Activated T-cell treated with anti-CD3 and anti-CD28 coated beads, Interleukin-2, amount 50 U/mL, for 24 hours (primary cell): ENCODE results near the gene FANCI.
A peak's percentile ranks its signal among the peaks of the same experiment; 100 is the strongest.

ENCODE experiments used
- DNase-seq: peaks from one replicate; pipeline ENCODE4 v3.0.0-alpha.2; 2020
- H3K27ac Mint-ChIP-seq: 2 replicates; pipeline ENCODE4 v1.8.0; 2020; ENCODE audit warnings: mild to moderate bottlenecking, mixed read lengths
- H3K27me3 Mint-ChIP-seq: 2 replicates; pipeline ENCODE4 v1.8.0; 2020; ENCODE audit warnings: mixed read lengths
- H3K36me3 Mint-ChIP-seq: 2 replicates; pipeline ENCODE4 v1.8.0; 2020; ENCODE audit warnings: low read depth, mixed read lengths
- H3K4me1 Mint-ChIP-seq: 2 replicates; pipeline ENCODE4 v1.8.0; 2020; ENCODE audit warnings: low read depth, mixed read lengths
- H3K4me3 Mint-ChIP-seq: 2 replicates; pipeline ENCODE4 v1.8.0; 2020; ENCODE audit warnings: mild to moderate bottlenecking, moderate library complexity, mixed read lengths
- H3K9me3 Mint-ChIP-seq: 2 replicates; pipeline ENCODE4 v1.8.0; 2020; ENCODE audit warnings: mixed read lengths

FANCI gene

DNA sequence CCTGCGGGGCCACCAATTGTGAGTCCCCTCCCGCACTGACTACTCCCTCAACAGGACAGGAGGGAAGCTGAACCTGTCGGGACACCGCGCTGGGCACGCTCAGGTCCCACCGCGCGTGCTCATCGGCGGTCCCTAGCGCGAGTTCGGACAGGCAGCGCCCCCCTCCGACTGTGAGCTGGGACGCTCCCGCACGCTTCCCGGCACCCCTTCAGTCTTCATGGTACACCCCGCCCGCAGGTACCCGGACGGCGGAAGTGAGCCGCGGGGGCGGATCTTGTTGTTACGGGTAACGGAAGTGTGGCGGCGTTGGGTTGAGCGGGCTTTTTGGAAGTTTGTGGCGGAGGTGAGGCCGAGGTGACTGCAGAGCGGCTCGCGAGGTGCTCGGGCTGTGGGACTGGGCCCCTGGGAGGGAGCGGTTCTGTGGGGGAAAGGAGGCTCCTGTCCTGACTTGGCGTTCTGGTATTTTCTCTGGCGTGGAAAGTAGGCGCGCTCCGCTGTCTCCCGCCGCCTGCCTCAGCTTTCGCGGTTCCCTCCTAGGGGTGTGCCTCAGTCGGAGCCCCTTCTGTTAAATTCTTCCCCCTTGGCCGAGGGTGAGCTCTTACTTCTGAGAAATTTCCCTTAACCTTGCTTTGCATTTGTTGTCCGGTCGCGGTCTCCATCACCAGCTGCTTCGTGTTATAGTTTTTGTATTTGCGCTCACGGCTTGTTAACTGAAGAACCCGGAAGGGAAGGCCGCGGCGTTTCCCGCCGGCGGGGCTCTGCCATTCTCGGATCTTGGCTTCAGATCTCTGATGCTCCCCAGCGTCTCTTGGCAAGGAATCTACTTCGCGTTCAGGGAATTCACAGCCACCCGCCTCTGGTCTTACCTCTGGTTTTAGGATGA lies at the start of gene FANCI:
FANCI (plus strand) TSS at position 289 of the 883 bp plus-strand sequence. CDS start 3,669 bp downstream, outside the sequence.
- Mint-ChIP-seq H3K9me3 (no peaks in the 10 kb centered on the region), H3K4me1 (peaks cover 34% of the 10 kb centered on the region), H3K36me3 (peaks cover 49% of the 10 kb centered on the region), H3K27ac (peak within 1 kb of the TSS; percentile 96), H3K4me3 (peak within 1 kb of the TSS; percentile 92), H3K27me3 (no peaks in the 10 kb centered on the region)
- DNase-seq, result peak; percentile 99

DNA sequence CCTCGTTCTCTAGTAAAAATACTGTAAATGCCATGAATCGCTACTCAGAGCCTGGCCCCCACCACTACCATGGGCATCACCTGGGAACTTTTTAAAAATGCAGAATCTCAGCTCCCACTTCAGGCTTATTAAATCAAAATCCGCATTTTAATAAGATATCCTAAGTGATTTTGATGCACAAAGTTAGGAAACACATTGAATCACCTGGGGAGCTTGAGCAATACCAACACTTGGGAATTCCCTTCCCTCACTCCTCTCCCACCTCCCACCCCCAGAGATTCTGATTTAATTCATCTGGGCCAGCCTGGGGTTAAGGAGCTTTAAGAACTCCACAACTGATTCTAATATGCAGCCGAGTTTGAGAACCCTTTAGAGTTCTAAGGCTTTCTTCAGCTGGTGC lies 49.2 kb upstream of the FANCI start:
- H3K36me3 Mint-ChIP-seq, result peaks cover 89% of the 10 kb centered on the region
- H3K27me3 Mint-ChIP-seq, result no peaks in the 10 kb centered on the region
- H3K4me1 Mint-ChIP-seq, result peaks cover 31% of the 10 kb centered on the region
- H3K27ac Mint-ChIP-seq, result no peak overlapping the region
- no peak for DNase-seq
- H3K9me3 Mint-ChIP-seq, result no peaks in the 10 kb centered on the region
- no peak overlapping the region for H3K4me3 Mint-ChIP-seq

DNA sequence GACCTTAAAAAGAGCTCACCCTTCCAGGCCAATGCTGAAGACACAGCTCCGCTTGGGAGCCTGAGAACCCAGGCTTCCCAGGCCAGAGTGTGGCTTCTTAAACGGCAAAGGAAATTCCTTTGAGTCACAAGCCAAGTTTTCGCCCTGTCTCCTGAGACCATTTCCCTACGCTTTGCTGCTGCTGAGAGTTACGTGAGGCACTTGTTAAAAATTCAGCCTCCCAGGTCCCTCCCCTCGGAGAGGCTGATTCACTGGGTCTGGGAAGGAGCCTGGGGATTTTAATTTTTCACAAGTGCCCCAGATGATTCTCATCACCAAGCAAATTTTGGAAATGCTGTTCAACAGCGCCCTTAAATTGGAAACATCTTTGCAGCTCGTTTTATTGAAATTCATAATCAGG lies 47.9 kb upstream of the FANCI start:
- Mint-ChIP-seq H3K4me3 (no peak overlapping the region), H3K27me3 (no peaks in the 10 kb centered on the region), H3K9me3 (no peaks in the 10 kb centered on the region), H3K27ac (peak overlapping the region; percentile 50), H3K36me3 (peaks cover 87% of the 10 kb centered on the region), H3K4me1 (peaks cover 31% of the 10 kb centered on the region)
- peak; percentile 9 for DNase-seq

DNA sequence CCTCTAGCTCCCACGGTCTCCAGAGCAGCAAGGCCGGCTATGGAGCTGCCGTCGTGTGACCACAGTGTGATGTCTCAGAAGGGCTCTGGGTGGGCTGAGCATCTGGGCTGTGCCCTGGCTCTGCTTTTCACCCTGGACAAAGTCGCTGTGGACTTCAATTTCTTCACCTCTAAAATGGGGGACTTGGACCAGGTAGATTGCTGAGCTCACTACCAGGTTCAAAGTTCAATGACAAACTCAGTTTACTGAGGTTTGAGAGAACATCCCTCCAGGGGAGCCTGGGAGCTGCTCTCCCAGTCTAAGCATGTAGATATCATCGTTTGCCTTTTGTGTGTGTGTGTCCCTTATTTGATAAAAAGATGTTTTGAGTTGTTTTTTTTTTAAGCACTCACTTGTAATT lies 47.5 kb upstream of the FANCI start:
- Mint-ChIP-seq H3K27ac (peak overlapping the region; percentile 50), H3K4me1 (peaks cover 31% of the 10 kb centered on the region), H3K36me3 (peaks cover 87% of the 10 kb centered on the region)

DNA sequence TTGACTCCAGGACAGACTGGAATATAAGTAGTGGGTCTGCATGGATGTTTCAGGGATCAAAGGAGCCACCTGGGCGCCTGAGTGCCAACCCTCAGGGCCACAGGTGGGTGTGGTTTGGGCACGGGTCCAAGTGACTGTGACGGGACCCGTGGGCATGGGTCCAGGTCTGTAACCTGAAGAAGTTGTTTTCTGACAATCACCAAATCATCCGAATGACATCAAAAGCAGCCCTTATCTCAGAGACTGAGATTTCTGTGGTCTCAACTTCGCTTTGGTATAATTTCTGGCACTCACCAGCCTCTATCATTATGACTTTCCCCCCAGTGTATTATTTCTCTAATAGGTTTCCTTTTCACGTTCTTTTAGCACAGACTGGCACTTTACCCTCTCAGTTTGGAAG lies 46.8 kb upstream of the FANCI start:
- DNase-seq, result peak; percentile 53
- no peaks in the 10 kb centered on the region for H3K27me3 Mint-ChIP-seq
- H3K27ac Mint-ChIP-seq, result peak overlapping the region; percentile 83
- H3K36me3 Mint-ChIP-seq, result peaks cover 87% of the 10 kb centered on the region
- no peaks in the 10 kb centered on the region for H3K9me3 Mint-ChIP-seq
- H3K4me3 Mint-ChIP-seq, result peak overlapping the region; percentile 4
- H3K4me1 Mint-ChIP-seq, result peaks cover 33% of the 10 kb centered on the region

More for the DNA sequence above, 47.5 kb upstream of the FANCI start:
- H3K4me3 Mint-ChIP-seq, result no peak overlapping the region
- DNase-seq, result no peak
- no peaks in the 10 kb centered on the region for H3K27me3 Mint-ChIP-seq
- no peaks in the 10 kb centered on the region for H3K9me3 Mint-ChIP-seq

DNA sequence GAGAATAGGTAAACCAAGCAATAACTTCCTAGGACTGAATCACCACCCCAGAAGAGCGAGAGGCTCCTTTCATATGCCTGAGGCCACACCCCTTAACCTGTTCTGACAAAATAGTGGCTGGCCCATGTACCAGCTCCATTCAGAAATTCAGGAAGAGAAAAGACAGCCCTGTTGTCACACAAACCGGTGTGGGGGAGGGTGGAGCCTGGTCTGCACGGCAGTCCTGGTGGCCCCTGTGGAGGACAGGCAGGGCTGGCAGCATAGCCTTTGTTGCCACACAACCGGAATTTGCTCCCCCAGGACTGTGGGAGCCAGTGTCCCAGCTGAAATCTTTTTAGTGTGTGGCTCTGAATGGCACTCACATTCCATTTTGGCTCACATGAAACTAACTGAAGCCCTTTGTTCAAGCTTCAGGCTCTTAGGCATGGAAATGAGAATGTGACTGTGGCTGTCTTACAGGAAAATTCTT lies 46.2 kb upstream of the FANCI start:
- H3K4me3 Mint-ChIP-seq, result peak overlapping the region; percentile 4
- peaks cover 36% of the 10 kb centered on the region for H3K4me1 Mint-ChIP-seq
- no peak for DNase-seq
- H3K27me3 Mint-ChIP-seq, result no peaks in the 10 kb centered on the region
- H3K36me3 Mint-ChIP-seq, result peaks cover 85% of the 10 kb centered on the region
- no peaks in the 10 kb centered on the region for H3K9me3 Mint-ChIP-seq
- peak overlapping the region; percentile 83 for H3K27ac Mint-ChIP-seq

DNA sequence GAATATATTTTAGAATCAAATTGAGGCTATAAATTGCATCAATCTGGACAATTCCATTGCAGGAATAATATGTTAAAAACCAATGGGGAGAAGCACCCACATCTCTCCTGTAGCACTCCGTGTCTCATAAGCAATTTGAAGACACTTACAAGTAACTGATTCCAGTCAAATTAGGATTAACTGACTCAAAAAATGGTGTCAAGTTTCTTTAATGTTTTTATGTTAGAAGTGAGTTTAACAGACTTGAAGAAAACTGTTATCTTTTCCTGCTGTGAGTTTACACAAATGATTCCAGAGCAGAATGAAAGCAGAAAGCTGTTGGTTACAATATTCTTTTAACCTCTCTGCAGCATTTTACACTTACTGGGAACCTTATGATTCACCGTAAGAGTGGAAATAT lies 45.6 kb upstream of the FANCI start:
- no peak for DNase-seq
- H3K9me3 Mint-ChIP-seq, result no peaks in the 10 kb centered on the region
- peaks cover 78% of the 10 kb centered on the region for H3K36me3 Mint-ChIP-seq
- H3K4me3 Mint-ChIP-seq, result no peak overlapping the region
- H3K27ac Mint-ChIP-seq, result peak overlapping the region; percentile 83
- peaks cover 35% of the 10 kb centered on the region for H3K4me1 Mint-ChIP-seq
- no peaks in the 10 kb centered on the region for H3K27me3 Mint-ChIP-seq

DNA sequence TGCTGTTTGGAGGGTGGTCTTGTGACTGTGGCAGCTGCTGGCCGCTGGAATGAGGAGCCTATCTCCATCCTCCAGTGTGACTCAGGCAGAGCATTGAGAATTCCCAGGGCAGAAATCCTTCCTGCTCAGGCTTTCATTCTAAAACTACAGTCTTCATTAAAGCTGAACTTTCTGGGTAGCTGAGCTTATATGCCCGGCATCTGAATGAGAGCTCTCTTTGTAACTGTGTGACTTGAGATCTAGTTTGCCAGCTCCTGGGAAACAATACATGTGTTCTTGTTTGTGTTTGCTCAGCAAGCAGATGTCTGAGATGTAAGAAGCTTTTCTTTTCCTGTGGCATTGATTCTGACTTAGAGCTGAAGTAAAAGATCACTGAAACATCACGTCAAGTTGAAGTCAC lies 44.8 kb upstream of the FANCI start:
- no peak for DNase-seq
- Mint-ChIP-seq H3K4me3 (no peak overlapping the region), H3K9me3 (no peaks in the 10 kb centered on the region), H3K27ac (peak overlapping the region; percentile 83), H3K27me3 (no peaks in the 10 kb centered on the region), H3K36me3 (peaks cover 73% of the 10 kb centered on the region), H3K4me1 (peaks cover 42% of the 10 kb centered on the region)

DNA sequence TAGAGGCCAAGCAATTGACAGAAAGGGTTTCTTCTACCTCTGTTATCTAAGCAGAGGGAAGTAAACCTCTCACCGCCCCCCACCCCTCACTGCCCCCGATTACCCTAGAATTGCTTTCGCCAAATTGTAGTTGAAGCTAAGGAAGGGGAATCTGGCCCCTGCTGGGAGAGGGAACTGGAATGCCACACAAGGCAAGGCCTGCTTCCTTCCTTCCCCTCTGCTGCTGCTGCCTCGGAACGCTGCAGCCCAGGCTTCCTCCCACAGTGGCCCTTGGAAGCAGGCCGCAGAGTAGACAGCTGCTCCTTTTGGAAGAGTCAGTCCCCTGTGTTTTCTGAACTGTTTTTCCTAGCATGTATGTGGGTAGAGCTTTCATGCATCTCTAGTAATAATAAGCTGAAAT lies 44.0 kb upstream of the FANCI start:
- H3K9me3 Mint-ChIP-seq, result no peaks in the 10 kb centered on the region
- H3K36me3 Mint-ChIP-seq, result peaks cover 66% of the 10 kb centered on the region
- H3K4me3 Mint-ChIP-seq, result no peak overlapping the region
- no peaks in the 10 kb centered on the region for H3K27me3 Mint-ChIP-seq
- H3K27ac Mint-ChIP-seq, result no peak overlapping the region
- no peak for DNase-seq
- peaks cover 50% of the 10 kb centered on the region for H3K4me1 Mint-ChIP-seq

DNA sequence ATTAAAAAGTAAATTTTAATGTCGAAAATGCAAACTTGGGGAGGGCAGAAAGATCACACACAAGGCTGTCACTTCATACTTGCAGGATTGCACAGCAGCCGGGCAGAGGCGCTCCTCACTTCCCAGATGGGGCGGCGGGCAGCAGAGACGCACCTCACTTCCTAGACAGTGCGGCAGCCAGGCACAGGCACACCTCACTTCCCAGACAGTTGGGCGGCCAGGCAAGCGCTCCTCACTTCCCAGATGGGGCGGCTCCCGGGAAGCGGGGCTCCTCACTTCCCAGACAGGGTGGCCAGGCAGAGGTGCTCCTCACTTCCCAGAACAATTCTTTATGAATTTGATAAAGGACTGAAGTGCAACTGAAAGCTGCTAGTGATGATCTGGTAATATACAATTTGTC lies 43.6 kb upstream of the FANCI start:
- Mint-ChIP-seq H3K4me1 (peaks cover 54% of the 10 kb centered on the region), H3K36me3 (peaks cover 61% of the 10 kb centered on the region), H3K9me3 (no peaks in the 10 kb centered on the region)

DNA sequence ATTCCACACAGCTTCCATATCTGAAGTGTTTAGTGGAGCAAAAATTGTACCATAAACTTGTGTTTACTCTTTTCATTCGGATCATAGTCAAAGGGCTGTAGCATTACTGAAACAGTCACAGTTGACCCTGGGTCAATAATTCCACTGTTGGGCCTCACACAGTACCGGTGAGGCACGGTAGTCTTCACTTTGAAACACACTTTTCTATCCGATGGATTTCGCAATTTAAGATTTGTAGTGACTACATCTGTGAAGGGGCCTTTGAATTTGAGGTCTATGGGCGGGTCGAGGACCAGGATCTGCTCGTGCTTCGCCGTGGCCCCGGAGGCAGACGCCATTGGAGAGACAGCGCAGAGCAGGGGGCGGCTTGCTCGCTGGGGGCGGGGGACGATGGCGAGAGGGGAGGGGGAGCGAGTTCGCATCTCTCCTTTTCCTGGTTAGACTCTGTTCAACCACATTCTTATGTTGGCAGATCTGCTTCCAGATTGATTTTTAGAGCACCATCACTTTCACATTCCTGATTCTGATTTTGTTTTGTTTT lies 42.2 kb upstream of the FANCI start:
- no peak for DNase-seq
- Mint-ChIP-seq H3K36me3 (peaks cover 48% of the 10 kb centered on the region), H3K27ac (no peak overlapping the region), H3K27me3 (no peaks in the 10 kb centered on the region), H3K4me1 (peaks cover 53% of the 10 kb centered on the region), H3K9me3 (no peaks in the 10 kb centered on the region), H3K4me3 (no peak overlapping the region)

More for the DNA sequence above, 43.6 kb upstream of the FANCI start:
- no peak overlapping the region for H3K27ac Mint-ChIP-seq
- no peak overlapping the region for H3K4me3 Mint-ChIP-seq
- no peaks in the 10 kb centered on the region for H3K27me3 Mint-ChIP-seq
- no peak for DNase-seq

DNA sequence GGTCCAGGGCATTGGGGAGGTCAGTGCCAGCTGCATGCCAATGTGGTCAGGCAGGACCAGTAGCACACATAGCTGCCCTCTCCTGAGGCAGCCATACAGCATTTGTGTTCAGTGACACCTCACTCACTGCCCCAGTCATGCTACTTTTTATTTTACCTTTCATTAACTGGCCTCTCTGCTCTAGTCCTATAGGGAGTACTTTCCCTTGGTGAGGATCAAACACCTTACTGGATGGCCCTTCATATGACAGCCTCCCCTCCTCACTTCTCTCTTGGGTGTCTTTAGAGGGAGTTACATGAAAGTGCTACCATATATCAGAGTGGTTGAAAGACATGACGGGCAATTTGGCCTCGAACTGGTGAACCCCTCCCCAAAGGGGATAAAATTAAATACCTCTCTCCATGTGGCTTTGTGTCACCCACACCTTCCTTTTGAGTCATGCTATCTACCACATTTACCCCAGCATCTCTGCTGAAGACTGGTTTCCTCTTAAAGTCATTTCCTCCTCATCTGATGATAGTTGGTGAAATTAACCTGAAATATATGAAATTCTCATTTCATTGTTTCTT lies 40.0 kb upstream of the FANCI start:
- peak overlapping the region; percentile 58 for H3K4me3 Mint-ChIP-seq
- no peaks in the 10 kb centered on the region for H3K9me3 Mint-ChIP-seq
- H3K27me3 Mint-ChIP-seq, result no peaks in the 10 kb centered on the region
- peaks cover 37% of the 10 kb centered on the region for H3K4me1 Mint-ChIP-seq
- peaks cover 30% of the 10 kb centered on the region for H3K36me3 Mint-ChIP-seq
- DNase-seq, result no peak
- peak overlapping the region; percentile 90 for H3K27ac Mint-ChIP-seq

DNA sequence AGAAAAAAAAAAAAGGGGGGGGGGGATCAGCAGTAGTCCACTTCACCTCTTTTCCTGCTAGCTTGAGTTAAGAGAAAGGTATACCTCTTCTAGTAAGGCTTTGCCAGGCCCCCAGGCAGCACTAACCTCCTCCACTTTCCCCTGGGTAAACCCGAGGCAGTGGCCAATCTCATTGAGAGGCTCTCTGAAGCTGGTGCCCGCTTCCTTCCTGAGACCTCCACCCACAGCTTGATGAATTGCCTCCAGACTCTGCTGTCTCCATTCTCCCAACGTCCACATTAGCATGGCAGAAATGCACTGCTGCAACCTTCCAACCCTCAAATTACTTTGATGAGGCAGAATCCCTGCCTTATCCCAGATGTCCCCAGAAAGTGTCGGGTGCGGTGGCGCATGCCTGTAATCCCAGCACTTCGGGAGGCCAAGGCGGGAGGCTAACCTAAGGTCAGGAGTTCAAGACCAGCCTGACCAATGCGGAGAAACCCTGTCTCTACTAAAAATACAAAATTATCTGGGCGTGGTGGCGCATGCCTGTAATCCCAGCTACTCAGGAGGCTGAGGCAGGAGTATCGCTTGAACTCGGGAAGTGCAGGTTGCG lies 37.7 kb upstream of the FANCI start:
- H3K4me1 Mint-ChIP-seq, result peaks cover 37% of the 10 kb centered on the region
- no peaks in the 10 kb centered on the region for H3K27me3 Mint-ChIP-seq
- H3K9me3 Mint-ChIP-seq, result no peaks in the 10 kb centered on the region
- peaks cover 12% of the 10 kb centered on the region for H3K36me3 Mint-ChIP-seq
- DNase-seq, result no peak
- no peak overlapping the region for H3K4me3 Mint-ChIP-seq
- H3K27ac Mint-ChIP-seq, result peak overlapping the region; percentile 2

DNA sequence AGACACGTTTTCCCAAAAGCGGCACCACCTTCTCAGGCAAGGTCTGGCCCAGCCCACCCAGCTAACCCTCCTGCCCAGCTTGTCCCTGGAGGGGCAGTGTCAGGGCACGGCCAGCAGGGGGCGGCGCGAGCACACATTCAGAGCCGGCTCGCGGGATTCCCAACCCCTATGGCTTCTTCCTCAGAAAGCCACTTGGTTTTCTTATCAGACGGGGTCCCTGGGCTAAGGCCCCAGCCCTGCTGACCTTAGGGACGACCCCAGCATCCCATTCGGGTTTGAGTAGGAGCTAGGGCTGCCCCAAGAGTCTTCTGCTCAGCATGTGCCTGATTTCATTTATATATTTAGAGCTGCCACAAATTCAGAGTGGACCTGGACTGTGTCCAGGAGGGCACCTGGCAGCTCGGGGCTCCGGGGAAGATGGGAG lies 36.9 kb upstream of the FANCI start:
- peaks cover 4% of the 10 kb centered on the region for H3K36me3 Mint-ChIP-seq
- H3K4me3 Mint-ChIP-seq, result peak overlapping the region; percentile 31
- H3K27me3 Mint-ChIP-seq, result no peaks in the 10 kb centered on the region
- H3K9me3 Mint-ChIP-seq, result no peaks in the 10 kb centered on the region
- peak; percentile 85 for DNase-seq
- peak overlapping the region; percentile 55 for H3K27ac Mint-ChIP-seq
- H3K4me1 Mint-ChIP-seq, result peaks cover 35% of the 10 kb centered on the region
